ENCODE results near the gene SMOC1. TPM values are rescaled to one million over a fixed set of nuclear protein-coding genes. Genes with fewer than 3 reads are reported as not detected.

The SMOC1 gene
- total and polyA plus RNA-seq, 2 of the 8 experiments (the other 6 are each of a cell fraction or from before 2014, with no cell fraction given), result 1.6 to 2.4 TPM

DNA sequence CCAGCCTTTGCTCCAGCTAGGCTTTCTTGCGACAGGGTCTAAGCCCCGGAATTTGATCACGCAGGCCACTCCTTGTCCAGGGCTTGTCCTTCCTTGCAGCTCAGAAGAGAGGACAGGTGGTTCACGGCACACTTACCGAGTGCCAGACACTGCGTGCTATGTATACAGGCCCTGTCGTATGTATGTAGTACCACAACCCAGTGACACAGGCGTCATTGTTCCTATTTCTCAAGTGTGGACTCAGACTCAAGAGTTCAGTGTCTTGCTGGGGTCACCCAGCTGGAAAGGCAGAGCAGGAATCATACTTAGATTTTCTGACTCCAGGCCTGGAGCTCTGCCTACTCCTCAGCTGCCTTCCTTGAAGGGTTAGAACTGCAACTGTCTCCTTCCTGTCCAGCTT lies 153.9 kb downstream of the SMOC1 start:
- Histone ChIP-seq H3K56ac (replicated peaks; ENCODE audit: insufficient read length, low read depth, low read length) (no peak overlapping the region), H4K8ac (ENCODE audit: extremely low read depth, insufficient read depth, low read length) (no peak overlapping the region), H3K27me3 (replicated peaks in 1 of 4; ENCODE audit: control insufficient read depth in 3 of 4, extremely low read depth in 1 of 4, insufficient read depth in 3 of 4, low read length in 3 of 4) (no peaks in the 10 kb centered on the region; a peak in 1 of 7 replicates), H2BK5ac (ENCODE audit: low read depth, low read length) (peak overlapping the region; percentile 80), H3K4me1 (replicated peaks in 1 of 4; ENCODE audit: control insufficient read depth in 3 of 4, insufficient read depth in 4 of 4, low read length in 3 of 4) (peaks cover 0 to 11% (median 7%) of the 10 kb centered on the region in 4 experiments; a peak in 6 of 7 replicates), H4K5ac (ENCODE audit: insufficient read length, low read depth, low read length) (no peak overlapping the region), H2BK15ac (ENCODE audit: low read length) (peak overlapping the region; percentile 75; the same call in 1 of the 2 replicates), H3K79me2 (ENCODE audit: control insufficient read depth in 1 of 2, insufficient read depth in 2 of 2, low read length in 2 of 2) (no peaks in the 10 kb centered on the region), H3K18ac (ENCODE audit: extremely low read depth, low read length) (no peak overlapping the region), H3K79me1 (ENCODE audit: low read depth, low read length) (no peaks in the 10 kb centered on the region), H3K23ac (ENCODE audit: insufficient read length) (no peak overlapping the region), H3K9me3 (ENCODE audit: insufficient read depth in 2 of 2, low read depth in 1 of 2, low read length in 1 of 2) (no peaks in the 10 kb centered on the region), H2BK20ac (ENCODE audit: low read length) (peak overlapping the region; percentile 88), H2BK12ac (ENCODE audit: low read depth, low read length) (peak overlapping the region; percentile 96), H3K27ac (ENCODE audit: low read depth, low read length) (0 out of 2 replicates have a peak overlapping the region, but pooled peaks have one; percentile 14), H3K9ac (replicated peaks in 1 of 4; ENCODE audit: extremely low read depth in 1 of 4, low read depth in 3 of 4, low read length in 3 of 4) (no peak overlapping the region), H2AFZ (ENCODE audit: low read length) (no peak overlapping the region; the same call in 1 of the 2 replicates), H2BK120ac (replicated peaks; ENCODE audit: low read depth, low read length) (peak overlapping the region; percentile 58), H3K4ac (replicated peaks; ENCODE audit: insufficient read length, low read depth, low read length) (no peak overlapping the region), H3K36me3 (ENCODE audit: control insufficient read depth in 2 of 4, insufficient read depth in 4 of 4, low read length in 3 of 4) (no peaks in the 10 kb centered on the region), H3K23me2 (ENCODE audit: low read depth, low read length) (no peaks in the 10 kb centered on the region), H3K4me3 (ENCODE audit: extremely low read depth in 1 of 4, insufficient read depth in 2 of 4, low read depth in 3 of 4, low read length in 4 of 4) (no peak overlapping the region), H3K4me2 (ENCODE audit: insufficient read depth in 1 of 2, low read depth in 2 of 2, low read length in 2 of 2) (no peak overlapping the region), H3K14ac (ENCODE audit: insufficient read length) (no peak overlapping the region), H4K91ac (replicated peaks; ENCODE audit: insufficient read length, low read length) (peak overlapping the region; percentile 38), H4K20me1 (replicated peaks in 1 of 2; ENCODE audit: control insufficient read depth in 1 of 2, insufficient read depth in 2 of 2, low read length in 2 of 2) (no peaks in the 10 kb centered on the region), H2AK5ac (ENCODE audit: low read depth, low read length) (no peak overlapping the region; the same call in 1 of the 2 replicates)
- ChIA-PET POLR2A (ENCODE audit: partially characterized antibody) (no interaction called here), CTCF (ENCODE audit: partially characterized antibody) (interaction anchor here (0.9 to 4.6 kb wide), 8 partner anchors 19 to 335 kb away, joined by 3 to 27 read pairs (median 8); no protein-coding TSS in a partner anchor)
- no peak for FAIRE-seq
- no peak for DNase-seq (ENCODE audit: low read depth in 1 of 2, low spot score in 2 of 2)
- WGBS, 2 experiments (ENCODE audit: extremely low coverage in 1 of 2, insufficient coverage in 1 of 2, insufficient read length in 1 of 2, insufficient replicate concordance in 2 of 2, low coverage in 1 of 2, low lambda C conversion rate in 2 of 2, missing lambda C conversion rate in 1 of 2), result 97% methylated on average over 8 of the region's 8 CpGs; no CpG with 5 or more reads in 1 of the 2 experiments
- TF ChIP-seq, protein P1, sequence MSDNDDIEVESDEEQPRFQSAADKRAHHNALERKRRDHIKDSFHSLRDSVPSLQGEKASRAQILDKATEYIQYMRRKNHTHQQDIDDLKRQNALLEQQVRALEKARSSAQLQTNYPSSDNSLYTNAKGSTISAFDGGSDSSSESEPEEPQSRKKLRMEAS (IDR thresholded peaks at IDR 0.05), result no peak
- TF ChIP-seq, protein P2, sequence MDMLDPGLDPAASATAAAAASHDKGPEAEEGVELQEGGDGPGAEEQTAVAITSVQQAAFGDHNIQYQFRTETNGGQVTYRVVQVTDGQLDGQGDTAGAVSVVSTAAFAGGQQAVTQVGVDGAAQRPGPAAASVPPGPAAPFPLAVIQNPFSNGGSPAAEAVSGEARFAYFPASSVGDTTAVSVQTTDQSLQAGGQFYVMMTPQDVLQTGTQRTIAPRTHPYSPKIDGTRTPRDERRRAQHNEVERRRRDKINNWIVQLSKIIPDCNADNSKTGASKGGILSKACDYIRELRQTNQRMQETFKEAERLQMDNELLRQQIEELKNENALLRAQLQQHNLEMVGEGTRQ (IDR thresholded peaks at IDR 0.05; ENCODE audit: low read length), result no peak
- TF ChIP-seq EP300 (IDR thresholded peaks at IDR 0.05; ENCODE audit: borderline replicate concordance in 1 of 2, low read depth in 2 of 2, low read length in 2 of 2) (no peak), HDAC2 (IDR thresholded peaks at IDR 0.05; ENCODE audit: borderline replicate concordance in 1 of 2, low read depth in 2 of 2, low read length in 2 of 2) (no peak), POU5F1 (IDR thresholded peaks at IDR 0.05; ENCODE audit: low read depth, low read length) (no peak), RNF2 (IDR thresholded peaks at IDR 0.05; ENCODE audit: borderline replicate concordance, low read depth, low read length, missing control alignments, poor library complexity, severe bottlenecking) (no peak), TBP (IDR thresholded peaks at IDR 0.05; ENCODE audit: low read depth, low read length) (no peak), POLR2AphosphoS5 (IDR thresholded peaks at IDR 0.05; ENCODE audit: low read depth, low read length) (no peak), SP4 (IDR thresholded peaks at IDR 0.05; ENCODE audit: low read length) (no peak), TAF7 (optimal IDR thresholded peaks at IDR 0.05; ENCODE audit: borderline replicate concordance, low read depth, low read length) (no peak), YY1 (IDR thresholded peaks at IDR 0.05; ENCODE audit: low read depth, low read length) (no peak), JUND (IDR thresholded peaks at IDR 0.05; ENCODE audit: low read length) (no peak)

Measured in H1 (cell line).